Measurements from ENCODE around the gene PACSIN1.

DNA sequence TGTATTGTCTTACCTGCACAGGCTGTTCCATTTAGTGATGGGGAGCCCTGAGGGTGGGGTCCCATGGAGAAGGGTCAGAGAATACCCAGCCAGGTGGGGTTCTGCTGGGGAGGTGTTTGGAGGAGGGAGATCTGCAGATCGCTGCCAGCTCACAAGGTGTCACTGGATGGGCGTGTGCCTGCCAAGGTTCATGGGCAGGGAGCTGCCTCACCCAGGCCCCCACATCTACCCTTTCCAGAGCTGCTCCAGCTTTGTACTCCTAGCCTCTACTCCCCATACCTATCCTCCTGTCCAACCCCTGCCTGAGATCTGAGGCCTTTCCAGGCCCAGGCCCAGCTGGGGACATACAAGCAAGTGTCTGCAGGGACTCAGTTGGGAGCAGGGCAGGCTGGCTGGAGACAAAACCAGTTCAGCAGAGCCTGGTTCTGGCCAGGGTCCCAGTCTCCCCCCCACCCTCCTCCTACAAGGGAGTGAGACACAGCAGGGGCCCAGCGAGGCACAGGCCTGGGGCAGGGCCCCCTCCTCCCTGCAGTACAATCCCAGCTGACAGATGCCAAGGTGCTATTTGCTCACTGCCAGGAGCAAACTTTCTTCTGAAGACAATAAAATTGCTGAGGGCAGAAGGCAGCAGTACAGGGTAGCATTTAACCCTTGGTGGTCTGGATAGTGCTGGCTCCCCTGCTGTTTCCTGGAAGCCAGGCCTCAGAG lies 70.5 kb downstream of the PACSIN1 start:
- TF ChIP-seq TARDBP (IDR thresholded peaks at IDR 0.05) (no peak), SUZ12 (IDR thresholded peaks at IDR 0.05) (no peak), NFRKB (IDR thresholded peaks at IDR 0.05) (no peak), BHLHE40 (IDR thresholded peaks at IDR 0.05; ENCODE audit: borderline replicate concordance) (no peak)
